ENCODE data around the gene ROGDI. TPM values are rescaled to one million over a fixed set of nuclear protein-coding genes. Genes with fewer than 3 reads are reported as not detected.

Gene ROGDI
- total and polyA plus RNA-seq, 9 of the 15 experiments (the other 6 are each of a cell fraction or from before 2014, with no cell fraction given), result 0.97 to 37.3 (median 16.5) TPM

GRCh38 chr16:4826526-4826925, 24.1 kb upstream of the ROGDI start (continued):
- no peak for TF ChIP-seq CREB3 (tag; conservative IDR thresholded peaks at IDR 0.05; ENCODE audit: low read depth)
- no peak for TF ChIP-seq SMAD4 (CRISPR knock-in tag; conservative IDR thresholded peaks at IDR 0.05)

GRCh38 chr16:4825196-4825595, 22.8 kb upstream of the ROGDI start:
- no TSS peak for BruUV-seq (replicated peaks)
- Histone ChIP-seq H3K4me3 (no peak overlapping the region), H3K27me3 (ENCODE audit: control insufficient read depth in 2 of 2, insufficient read depth in 2 of 2, low read length in 2 of 2) (no peaks in the 10 kb centered on the region), H3K4me2 (ENCODE audit: insufficient read depth, low read length) (no peak overlapping the region), H3K9ac (ENCODE audit: insufficient read depth in 1 of 2, low read depth in 2 of 2, low read length in 2 of 2) (no peak overlapping the region), H3K79me2 (ENCODE audit: control insufficient read depth, insufficient read depth, low read length) (no peaks in the 10 kb centered on the region), H3K9me1 (ENCODE audit: control insufficient read depth, insufficient read depth, low read length) (no peaks in the 10 kb centered on the region), H4K20me1 (replicated peaks; ENCODE audit: control insufficient read depth, insufficient read depth, low read length) (no peaks in the 10 kb centered on the region), H3K9me3 (replicated peaks; ENCODE audit: control insufficient read depth, insufficient read depth, low read depth, low read length) (no peaks in the 10 kb centered on the region), H3K4me1 (replicated peaks in 1 of 2; ENCODE audit: control insufficient read depth in 2 of 2, insufficient read depth in 2 of 2, low read length in 2 of 2) (no peaks in the 10 kb centered on the region), H2AFZ (ENCODE audit: low read depth, low read length) (no peak overlapping the region), H3K27ac (ENCODE audit: extremely low read depth, low read depth, low read length) (no peak overlapping the region), H3K36me3 (ENCODE audit: control insufficient read depth, insufficient read depth, low read length) (peaks cover 89% of the 10 kb centered on the region)
- DNase-seq (ENCODE audit: extremely low read depth in 1 of 4, low spot score in 3 of 4) (no peak), FAIRE-seq (no peak), ATAC-seq (no peak)
- POLR2A ChIA-PET, result interaction anchor here (0.6 to 1.7 kb wide), 7 partner anchors 9 to 130 kb away, joined by 3 to 6 read pairs (median 4); partner anchors contain the start of genes GLYR1 and UBN1
- WGBS (ENCODE audit: insufficient coverage, low coverage, missing lambda C conversion rate), result 68% methylated on average over 8 of the region's 8 CpGs
- TF ChIP-seq RBM39 (optimal IDR thresholded peaks at IDR 0.05; ENCODE audit: low read depth, low read length) (no peak), HCFC1 (IDR thresholded peaks at IDR 0.05; ENCODE audit: low read depth, low read length) (no peak), RAD51 (IDR thresholded peaks at IDR 0.05; ENCODE audit: borderline replicate concordance, low read depth) (no peak), SRSF7 (optimal IDR thresholded peaks at IDR 0.05; ENCODE audit: low read depth, low read length) (no peak), NFE2 (IDR thresholded peaks at IDR 0.05; ENCODE audit: low read depth) (no peak), IRF9 (tag; IDR thresholded peaks at IDR 0.05) (no peak), OTX1 (CRISPR knock-in tag; IDR thresholded peaks at IDR 0.05) (no peak), ZFP30 (CRISPR knock-in tag; IDR thresholded peaks at IDR 0.05; ENCODE audit: borderline replicate concordance) (no peak), SMAD4 (CRISPR knock-in tag; conservative IDR thresholded peaks at IDR 0.05) (no peak)
- intact Hi-C loops (cut with micrococcal nuclease), result loop anchor here (1.0 kb wide), 1 partner anchor 8 kb away; no protein-coding TSS in a partner anchor
- in situ Hi-C loops (cut with MboI), result no loop called here
- CTCF ChIA-PET (ENCODE audit: low intra/inter-chr PET ratio), result no interaction called here

All from K562 (cell line).